Motor neuron (in vitro differentiated cells): ENCODE measurements around the gene RND1. TPM values are rescaled to one million over a fixed set of nuclear protein-coding genes. Genes with fewer than 3 reads are reported as not detected.

Experiments
- ATAC-seq, 8 experiments: fragments of 200-7000 bp; cut with Tn5 transposase; replicated peaks in 6 of 8; 2 replicates each; pipeline ENCODE4 v1.8.0; 2021; ENCODE audit warnings: mild to moderate bottlenecking in 8 of 8, moderate library complexity in 8 of 8
- H3K27ac ChIP-seq, 2 donors: fragments of 250-450 bp; sonication (Bioruptor Pico); 2 replicates each; pipeline ENCODE4 v1.9.0; 2021; ENCODE audit warnings: antibody characterized with exemption in 2 of 2, mild to moderate bottlenecking in 2 of 2, moderate library complexity in 1 of 2
- H3K4me1 ChIP-seq, 2 donors: fragments of 250-450 bp; sonication (Bioruptor Pico); replicated peaks in 1 of 2; 2 replicates each; pipeline ENCODE4 v1.6.1; 2021; ENCODE audit warnings: antibody characterized with exemption in 2 of 2, mild to moderate bottlenecking in 2 of 2, moderate library complexity in 1 of 2
- H3K4me3 ChIP-seq, 5 donors: fragments of 250-450 bp; sonication (Bioruptor Pico); 2 replicates each; pipeline ENCODE4 v1.9.0; 2021; ENCODE audit warnings: antibody characterized with exemption in 5 of 5, mild to moderate bottlenecking in 5 of 5, moderate library complexity in 4 of 5
- WGBS, 10 experiments: fragments of 450-650 bp; shearing (Covaris generic); methylation state at CpG; one replicate each; pipeline ENCODE4 v1.0.0; 2022; 5-methylcytosine and 5-hydroxymethylcytosine counted together
- in situ Hi-C, 9 experiments: fragments of 400-800 bp; cut with MboI; loops; one replicate each; pipeline ENCODE4 v1.15.0; 2021; ENCODE audit warnings: low sequenced_read_pairs in 9 of 9, low pct_unique_long_range_greater_than_20kb in 2 of 9; ENCODE audit not compliant: unreplicated experiment in 9 of 9
- total RNA-seq, 8 experiments: library from RNA; unstranded; fragments of 300-600 nt; gene quantifications; 2 replicates each; pipeline versions ENCODE4 v1.2.3 to v1.2.4, GENCODE V29; 2022

The RND1 gene
- total RNA-seq, 8 experiments from 2014 or later = 1.1 to 12.3 (median 5.7) TPM

DNA sequence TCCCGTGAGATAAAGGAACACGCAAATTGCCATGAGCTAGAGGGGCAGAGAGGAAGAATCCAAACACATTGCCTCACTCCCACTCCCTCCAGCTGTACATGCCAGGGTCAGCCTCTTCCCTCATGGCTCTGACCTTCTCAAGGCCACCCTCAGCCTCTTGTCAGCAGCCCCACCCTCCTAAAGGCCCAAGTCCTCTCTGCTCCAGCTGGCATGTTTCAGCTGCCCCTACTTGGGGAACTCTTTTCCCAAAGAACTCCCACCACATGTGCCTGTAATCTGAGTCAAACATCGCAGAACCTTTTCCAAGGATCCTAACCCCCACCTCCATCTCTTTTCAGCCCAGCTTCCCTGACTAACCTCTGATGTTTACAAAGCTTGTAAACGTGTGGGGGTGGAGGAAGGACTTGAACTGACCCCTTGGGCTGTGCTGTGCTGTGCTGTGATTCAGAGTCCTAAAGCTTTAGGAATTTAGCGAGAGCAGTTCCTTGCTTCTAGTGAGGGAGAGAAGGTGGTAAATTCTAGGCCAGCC, 54.7 kb downstream of the RND1 start:
- no peak for ATAC-seq
- Histone ChIP-seq H3K4me3 (no peak overlapping the region), H3K27ac (no peak overlapping the region), H3K4me1 (peaks cover 4 to 13% of the 10 kb centered on the region in 2 donors)
- WGBS, 10 experiments = 0 to 58% (median 9%) methylated on average over 1 to 5 of the region's 5 CpGs; no CpG with 5 or more reads in 2 of the 10 experiments
- in situ Hi-C loops = no loop called here

- in situ Hi-C loops = no loop called here
- H3K4me3 ChIP-seq = no peak overlapping the region
- H3K4me1 ChIP-seq = peaks cover 3 to 8% of the 10 kb centered on the region in 2 donors
- WGBS, 10 experiments = 86 to 100% (median 92%) methylated on average over 1 to 3 of the region's 3 CpGs; no CpG with 5 or more reads in 3 of the 10 experiments
- ATAC-seq = no peak
- no peak overlapping the region for H3K27ac ChIP-seq
These were observed 57.7 kb downstream of the RND1 start for GRCh38 chr12:48807981-48808380.

Other genes starting within 250 kb of the RND1 start
- 10 to 100 TPM; 29.3 to 57.5 (median 41.8) TPM for gene KANSL2, start 183.6 kb downstream of the RND1 start, total RNA-seq
- 10 to 100 TPM; 29.5 to 58.5 (median 37.2) TPM for gene CCNT1, start 149.2 kb downstream of the RND1 start, total RNA-seq
- 10 to 100 TPM; 12.4 to 43.6 (median 20.0) TPM for gene ADCY6, start 76.8 kb downstream of the RND1 start, total RNA-seq
- gene CACNB3, start 47.4 kb downstream of the RND1 start, total RNA-seq = 10 to 100 TPM in 7 of 8 experiments, 1 to 10 TPM in 1; 4.7 to 40.3 (median 37.7) TPM
- 10 to 100 TPM; 31.8 to 94.8 (median 54.2) TPM for gene DDX23, start 13.7 kb downstream of the RND1 start, total RNA-seq
- gene FKBP11, start 59.6 kb upstream of the RND1 start, total RNA-seq = 10 to 100 TPM in 3 of 8 experiments, 1 to 10 TPM in 5; 6.0 to 64.3 (median 7.9) TPM
- 100 to 1,000 TPM in 2 of 8 experiments, 10 to 100 TPM in 6; 48.8 to 124 (median 74.2) TPM for gene ARF3, start 91.6 kb upstream of the RND1 start, total RNA-seq
- 1 to 10 TPM in 3 of 8 experiments, under 1 TPM in 5; 0.22 to 2.2 (median 0.71) TPM for gene WNT10B, start 105.9 kb upstream of the RND1 start, total RNA-seq
- gene WNT1, start 112.5 kb upstream of the RND1 start, total RNA-seq = under 1 TPM in 2 of 8 experiments, not detected in 6; 0.21 to 0.71 TPM
- 1 to 10 TPM in 1 of 8 experiments, under 1 TPM in 7; 0.23 to 1.4 (median 0.57) TPM for gene DDN, start 133.5 kb upstream of the RND1 start, total RNA-seq
- 100 to 1,000 TPM in 1 of 8 experiments, 10 to 100 TPM in 7; 39.2 to 106 (median 55.3) TPM for gene PRKAG1, start 152.9 kb upstream of the RND1 start, total RNA-seq
- 10 to 100 TPM; 11.7 to 96.4 (median 19.6) TPM for gene KMT2D, start 194.9 kb upstream of the RND1 start, total RNA-seq
- gene RHEBL1, start 204.1 kb upstream of the RND1 start, total RNA-seq = 1 to 10 TPM in 4 of 8 experiments, under 1 TPM in 3, not detected in 1; 0.45 to 4.1 (median 1.2) TPM
- gene DHH, start 228.9 kb upstream of the RND1 start, total RNA-seq = under 1 TPM in 7 of 8 experiments, not detected in 1; 0.09 to 0.62 (median 0.13) TPM
- gene LMBR1L, start 245.0 kb upstream of the RND1 start, total RNA-seq = 10 to 100 TPM; 27.6 to 85.8 (median 67.2) TPM